GM19193 (cell line): Measurements from ENCODE around the gene SIL1.

Source experiments
- POLR2A ChIP-seq: IDR thresholded peaks from 4 replicates; pipeline ENCODE4 v1.6.1; 2011; ENCODE audit not compliant: insufficient read depth, insufficient read length; ENCODE audit errors: extremely low read depth

The SIL1 gene

GRCh38 chr5:138998521-138998920 lies 199.6 kb downstream of the SIL1 start:
- TF ChIP-seq POLR2A: no peak

- no peak for TF ChIP-seq POLR2A
Observed at GRCh38 chr5:138996120-138996519, 202.0 kb downstream of the SIL1 start.

- no peak for TF ChIP-seq POLR2A
Observed at GRCh38 chr5:138990986-138991590, 207.1 kb downstream of the SIL1 start.

GRCh38 chr5:138989720-138990119 lies 208.4 kb downstream of the SIL1 start:
- no peak for TF ChIP-seq POLR2A

DNA sequence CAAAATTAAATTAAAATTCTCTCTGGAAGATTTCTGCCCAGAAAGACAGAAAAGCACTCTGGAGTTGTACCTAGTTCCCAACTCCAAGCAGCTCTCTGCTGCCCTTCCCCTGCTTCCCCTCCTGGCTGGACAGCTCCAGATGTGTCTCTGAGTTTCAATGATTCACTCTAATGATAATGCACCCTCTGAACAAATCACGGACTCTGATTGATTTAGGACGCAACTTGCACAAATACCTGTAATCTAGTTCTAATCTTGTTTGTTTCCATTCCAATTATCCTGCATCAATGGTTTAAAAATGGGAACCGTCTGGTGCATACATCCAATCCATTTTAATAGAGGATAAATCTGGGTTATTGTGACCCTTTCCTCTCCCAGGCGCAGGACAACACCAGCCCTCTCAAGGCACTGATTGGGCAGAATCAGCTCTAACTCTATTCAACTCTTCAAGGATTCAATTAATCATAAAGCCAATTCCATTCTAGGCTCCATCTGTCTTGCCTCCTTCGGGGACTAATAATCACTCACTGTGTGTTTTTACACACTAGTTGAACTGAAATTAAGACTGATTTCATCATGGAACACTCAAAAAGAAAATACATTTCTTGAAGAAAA lies 211.9 kb downstream of the SIL1 start:
- TF ChIP-seq POLR2A: no peak

GRCh38 chr5:138985683-138986082 lies 212.5 kb downstream of the SIL1 start:
- no peak for TF ChIP-seq POLR2A

DNA sequence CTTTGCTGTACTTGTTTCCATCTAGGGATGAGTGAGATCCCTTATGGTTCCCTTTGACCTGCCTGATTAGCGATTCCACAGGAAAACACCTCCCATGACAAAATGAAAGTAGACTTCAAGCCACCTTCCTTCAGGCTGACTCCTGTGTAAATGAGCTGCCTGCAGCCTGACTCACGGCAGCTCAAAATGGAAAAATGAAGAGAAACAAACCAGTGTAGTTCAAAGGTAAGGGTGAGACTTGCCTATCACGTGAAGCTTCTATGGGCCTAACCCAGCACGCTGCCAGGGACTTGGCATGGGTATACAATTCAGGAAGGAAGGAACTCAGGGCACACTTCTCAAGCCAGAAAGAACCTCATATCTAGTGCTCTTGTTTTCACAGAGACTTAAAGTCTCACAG lies 212.9 kb downstream of the SIL1 start:
- TF ChIP-seq POLR2A: no peak

- no peak for TF ChIP-seq POLR2A
Observed at GRCh38 chr5:138983984-138984383, 214.2 kb downstream of the SIL1 start.

- no peak for TF ChIP-seq POLR2A
Observed at GRCh38 chr5:138981586-138981985, 216.6 kb downstream of the SIL1 start.

DNA sequence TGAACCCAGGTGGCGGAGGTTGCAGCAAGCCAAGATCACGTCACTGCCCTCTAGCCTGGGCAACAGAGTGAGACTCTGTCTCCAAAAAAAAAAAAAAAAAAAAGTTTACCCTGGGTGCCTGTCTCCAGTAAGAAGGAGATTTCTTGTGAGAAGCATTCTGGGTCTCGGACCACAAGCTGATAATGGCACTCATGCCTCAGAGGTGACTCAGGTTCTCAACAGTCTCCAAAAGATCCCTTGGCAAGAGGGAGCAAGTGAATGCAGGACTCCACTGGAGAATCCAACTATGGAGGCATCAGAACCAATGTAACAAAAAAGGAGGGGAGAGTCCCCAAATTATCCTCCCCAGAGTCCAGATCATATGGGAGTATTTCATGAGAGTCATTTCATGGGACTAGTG lies 217.0 kb downstream of the SIL1 start:
- TF ChIP-seq POLR2A: no peak

DNA sequence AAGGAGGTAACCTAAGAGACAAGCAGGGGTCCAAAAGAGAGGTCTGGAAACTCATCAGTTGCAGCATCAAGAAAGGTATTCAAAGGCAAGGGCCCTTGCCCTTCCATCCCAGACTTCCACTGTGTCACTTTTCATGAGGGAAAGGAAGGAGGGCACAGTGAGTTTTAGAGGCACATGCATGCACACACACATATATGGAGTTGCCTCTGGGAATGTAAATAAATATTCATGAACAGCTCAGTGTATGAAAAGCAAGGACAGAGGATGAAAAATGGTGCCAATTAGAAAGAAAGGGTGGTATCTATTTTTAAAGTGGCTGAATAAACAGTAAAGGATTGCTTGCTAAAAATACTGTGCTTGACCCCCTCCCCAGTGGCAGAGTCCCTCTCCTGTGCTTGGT lies 217.7 kb downstream of the SIL1 start:
- TF ChIP-seq POLR2A: no peak

- TF ChIP-seq POLR2A: no peak
Observed at GRCh38 chr5:138979684-138980280, 218.4 kb downstream of the SIL1 start.

DNA sequence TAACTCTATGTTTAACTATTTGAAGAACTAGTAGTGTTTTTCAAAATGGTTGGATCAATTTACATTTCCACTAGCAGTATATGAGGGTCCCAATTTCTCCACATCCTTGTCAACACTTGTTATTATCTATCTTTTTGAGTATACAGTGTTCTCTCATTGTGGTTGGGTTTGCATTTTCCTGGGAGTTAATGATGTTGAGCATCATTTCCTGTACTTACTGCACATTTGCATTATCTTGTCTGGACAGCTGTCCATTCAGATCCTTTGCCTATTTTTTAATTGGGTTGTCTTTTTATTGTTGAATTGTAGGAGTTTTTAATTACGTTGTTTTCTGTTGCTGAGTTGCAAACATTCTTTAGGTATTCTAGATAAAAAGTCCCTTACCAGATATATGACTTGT lies 219.6 kb downstream of the SIL1 start:
- TF ChIP-seq POLR2A: no peak

- TF ChIP-seq POLR2A: no peak
Observed at GRCh38 chr5:138978080-138978479, 220.1 kb downstream of the SIL1 start.

DNA sequence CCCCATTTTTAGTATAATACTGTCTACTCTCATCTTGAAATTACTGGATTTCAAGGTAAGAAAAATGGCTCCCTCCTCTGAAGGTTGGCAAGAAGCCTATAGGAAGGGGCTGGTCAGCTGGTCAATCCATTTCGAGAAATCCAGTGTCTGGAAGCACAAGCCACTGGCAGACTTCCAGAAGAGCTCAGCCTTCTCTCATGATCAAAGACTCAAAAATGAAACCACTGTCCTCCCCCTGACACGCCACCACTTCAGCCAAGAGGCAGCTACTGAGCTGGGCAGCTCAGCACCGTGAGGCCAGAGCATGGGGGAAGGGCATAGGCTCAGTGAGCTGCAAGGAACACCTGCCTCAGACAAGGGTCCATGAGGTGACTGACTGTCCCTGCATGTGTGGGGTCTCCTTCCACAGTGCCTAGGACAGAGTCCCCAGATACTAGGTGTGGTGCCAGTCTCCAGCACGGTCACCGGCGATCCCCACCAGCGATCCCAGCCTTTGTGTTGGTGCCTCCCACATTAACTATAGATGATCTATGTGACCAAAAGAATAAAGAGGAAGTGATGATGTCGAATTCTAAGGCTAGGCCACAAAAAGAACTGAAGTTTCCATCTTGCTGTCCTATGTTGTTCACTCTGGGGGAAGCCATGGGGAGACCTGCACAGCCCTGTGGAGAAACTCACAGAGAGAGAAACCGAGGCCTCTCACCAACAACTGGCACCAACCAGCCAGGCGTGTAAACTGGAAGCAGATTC lies 222.9 kb downstream of the SIL1 start:
- TF ChIP-seq POLR2A: no peak
